Body of pancreas (tissue), 4 donors: ENCODE measurements around the gene HHATL. TPM values are rescaled to one million over a fixed set of nuclear protein-coding genes. Genes with fewer than 3 reads are reported as not detected.

Experiments
- ATAC-seq: fragments of 150-250 bp; one replicate; pipeline ENCODE4 v1.9.1; 2016
- DNase-seq, 4 donors: peaks; one replicate each; pipeline ENCODE4 v3.0.0-alpha.2; 2019
- H3K27ac ChIP-seq, 4 donors: fragments of 200-600 bp; sonication (generic); 1 replicate in 3 of 4; 2 replicates in 1 of 4; pipeline versions ENCODE4 v1.5.1 to v1.6.1; 2016 to 2019; ENCODE audit warnings: mild to moderate bottlenecking in 1 of 4, mixed read lengths in 1 of 4, moderate library complexity in 1 of 4
- H3K27me3 ChIP-seq, 2 donors: fragments of 200-600 bp; sonication (generic); one replicate each; pipeline ENCODE4 v1.6.0; 2016; ENCODE audit warnings: mild to moderate bottlenecking in 1 of 2
- H3K36me3 ChIP-seq, 2 donors: fragments of 200-600 bp; sonication (generic); replicated peaks in 1 of 2; 2 replicates each; pipeline ENCODE4 v1.5.1; 2016; ENCODE audit warnings: low read depth in 2 of 2; ENCODE audit not compliant: insufficient read depth in 1 of 2
- H3K4me1 ChIP-seq: fragments of 200-600 bp; sonication (generic); one replicate; pipeline ENCODE4 v1.6.0; 2016
- H3K4me3 ChIP-seq, 2 donors: fragments of 200-600 bp; sonication (generic); 1 replicate in 1 of 2; 2 replicates in 1 of 2; pipeline ENCODE4 v1.5.1; 2016 to 2019
- H3K9me3 ChIP-seq, 3 donors: fragments of 200-600 bp; sonication (generic); 1 replicate in 2 of 3; 2 replicates in 1 of 3; pipeline ENCODE4 v1.5.1; 2016
- CTCF ChIP-seq, 7 experiments: fragments of 450-650 bp in 4 of 7; fragments of 200-600 bp in 3 of 7; sonication (generic) in 3 of 7; IDR thresholded peaks; one replicate each; pipeline ENCODE4 v1.5.1; 2016 to 2019; ENCODE audit warnings: antibody characterized with exemption in 7 of 7
- POLR2A ChIP-seq, 3 donors: fragments of 450-650 bp; IDR thresholded peaks; one replicate each; pipeline ENCODE4 v1.6.1; 2016; ENCODE audit warnings: antibody characterized with exemption in 3 of 3, mild to moderate bottlenecking in 2 of 3
- WGBS, 2 donors: methylation state at CpG; one replicate each; pipeline ENCODE4 v1.1.5; 2017; 5-methylcytosine and 5-hydroxymethylcytosine counted together
- intact Hi-C: fragments of 100-400 bp; cut with DNase I; formaldehyde crosslinking; loops from one replicate; pipeline ENCODE4 v1.15.1; 2023
- total RNA-seq, 2 donors: library from RNA; depleted of rRNA; stranded (reverse); fragments of >200 nt; gene quantifications; one replicate each; pipeline ENCODE4 v1.1.0, GENCODE V29; 2016

The HHATL gene
- total RNA-seq, 2 donors from 2014 or later: 0.26 TPM; not detected in 1

- WGBS, 2 donors: 72 to 73% methylated on average over 5 of the region's 5 CpGs
- TF ChIP-seq CTCF (IDR thresholded peaks at IDR 0.05): no peak
- no peak for TF ChIP-seq POLR2A (IDR thresholded peaks at IDR 0.05)
Observed at GRCh38 chr3:42718338-42718737, 15.7 kb upstream of the HHATL start.

GRCh38 chr3:42717306-42717705, 14.7 kb upstream of the HHATL start:
- 78 to 87% methylated on average over 6 of the region's 6 CpGs for WGBS, 2 donors
- H3K27ac ChIP-seq: no peak overlapping the region
- H3K9me3 ChIP-seq: no peaks in the 10 kb centered on the region
- ATAC-seq: no peak
- H3K4me3 ChIP-seq: no peak overlapping the region
- DNase-seq: no peak
- intact Hi-C loops: no loop called here
- no peaks in the 10 kb centered on the region for H3K27me3 ChIP-seq
- no peaks in the 10 kb centered on the region for H3K36me3 ChIP-seq
- H3K4me1 ChIP-seq: no peaks in the 10 kb centered on the region
- no peak for TF ChIP-seq POLR2A (IDR thresholded peaks at IDR 0.05)
- TF ChIP-seq CTCF (IDR thresholded peaks at IDR 0.05): no peak

More at GRCh38 chr3:42718338-42718737, 15.7 kb upstream of the HHATL start:
- no peak for ATAC-seq
- no peak for DNase-seq
- H3K27ac ChIP-seq: no peak overlapping the region
- intact Hi-C loops: no loop called here
- no peak overlapping the region for H3K4me3 ChIP-seq
- no peaks in the 10 kb centered on the region for H3K9me3 ChIP-seq
- H3K27me3 ChIP-seq: no peaks in the 10 kb centered on the region
- H3K4me1 ChIP-seq: no peaks in the 10 kb centered on the region
- no peaks in the 10 kb centered on the region for H3K36me3 ChIP-seq

- H3K4me3 ChIP-seq: no peak overlapping the region
- WGBS, 2 donors: 71 to 83% methylated on average over 4 of the region's 4 CpGs
- H3K27me3 ChIP-seq: no peaks in the 10 kb centered on the region
- TF ChIP-seq POLR2A (IDR thresholded peaks at IDR 0.05): no peak
- TF ChIP-seq CTCF (IDR thresholded peaks at IDR 0.05): no peak
- DNase-seq (no peak), ATAC-seq (no peak)
- no peak overlapping the region for H3K27ac ChIP-seq
- H3K36me3 ChIP-seq: no peaks in the 10 kb centered on the region
- intact Hi-C loops: no loop called here
- H3K4me1 ChIP-seq: no peaks in the 10 kb centered on the region
- no peaks in the 10 kb centered on the region for H3K9me3 ChIP-seq
Observed at GRCh38 chr3:42714171-42714852, 11.7 kb upstream of the HHATL start.

- Histone ChIP-seq H3K27ac (no peak overlapping the region), H3K4me3 (no peak overlapping the region), H3K9me3 (no peaks in the 10 kb centered on the region), H3K27me3 (no peaks in the 10 kb centered on the region), H3K36me3 (no peaks in the 10 kb centered on the region), H3K4me1 (no peaks in the 10 kb centered on the region)
- ATAC-seq (no peak), DNase-seq (no peak)
- intact Hi-C loops: no loop called here
- no peak for TF ChIP-seq CTCF (IDR thresholded peaks at IDR 0.05)
- TF ChIP-seq POLR2A (IDR thresholded peaks at IDR 0.05): no peak
- WGBS, 2 donors: 82 to 90% methylated on average over 2 of the region's 2 CpGs
Observed at GRCh38 chr3:42713747-42714146, 11.1 kb upstream of the HHATL start.
